Measurements from ENCODE around the gene MT1HL1.

Gene MT1HL1

DNA sequence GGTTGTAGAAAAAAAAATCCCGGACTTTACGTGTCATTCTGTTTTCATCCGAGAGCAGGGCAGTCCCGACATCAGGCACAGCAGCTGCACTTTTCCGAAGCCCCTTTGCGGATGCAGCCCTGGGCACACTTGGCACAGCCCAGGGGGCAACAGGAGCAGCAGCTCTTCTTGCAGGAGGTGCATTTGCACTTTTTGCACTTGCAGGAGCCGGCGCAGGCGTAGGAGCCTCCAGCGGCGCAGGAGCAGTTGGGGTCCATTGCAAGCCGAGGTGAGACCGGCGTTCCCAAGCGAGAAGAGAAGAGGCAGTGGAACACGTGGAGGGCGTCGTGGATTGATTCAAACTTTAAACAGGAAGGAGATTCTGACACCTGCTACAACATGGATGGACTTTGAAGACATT lies at the start of gene MT1HL1:
MT1HL1 (minus strand) TSS at position 326 of the 400 bp plus-strand sequence; CDS start at position 257, 69 bp downstream.
- DNase-seq (ENCODE audit: low read depth in 2 of 2) = no peak

DNA sequence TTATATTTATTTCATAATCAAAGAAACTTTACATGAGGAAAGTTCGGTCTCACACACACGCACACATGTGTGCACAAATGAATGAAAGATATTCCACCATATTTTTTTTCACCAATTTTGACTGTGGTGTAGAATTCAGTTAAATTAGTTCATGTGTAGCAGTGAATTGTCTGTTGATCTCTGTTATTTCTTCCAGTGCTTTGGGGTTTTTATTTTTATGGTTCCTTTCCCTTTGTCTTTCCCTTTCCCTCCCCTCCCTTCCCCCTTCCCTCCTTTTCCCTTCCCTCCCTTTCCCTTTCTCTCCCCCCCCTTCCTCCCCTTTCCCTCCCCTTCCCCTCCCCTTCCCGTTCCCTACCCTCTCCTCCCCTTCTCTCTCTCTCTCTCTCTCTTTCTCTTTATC lies 46.7 kb upstream of the MT1HL1 start:
- no peak for DNase-seq (ENCODE audit: low read depth in 2 of 2)

DNA sequence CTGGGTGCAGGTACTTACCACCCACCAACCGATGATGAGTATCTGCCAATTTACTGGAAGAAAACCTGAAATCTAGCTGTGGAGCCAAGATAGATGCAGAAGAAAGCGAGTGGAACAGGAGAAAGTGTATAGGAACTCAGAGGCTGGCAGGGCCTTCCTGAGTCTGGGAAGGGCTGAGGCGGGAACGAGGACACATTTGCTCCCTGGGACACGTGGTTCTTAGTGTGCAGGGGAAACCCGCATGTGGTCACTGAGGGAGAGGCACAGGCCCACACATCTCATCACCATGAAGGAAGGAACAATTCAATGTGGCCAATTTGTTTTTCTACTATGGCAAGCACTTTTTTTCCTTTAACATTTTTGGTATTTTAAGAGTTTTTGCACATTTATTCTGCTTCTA lies 45.9 kb upstream of the MT1HL1 start:
- no peak for DNase-seq (ENCODE audit: low read depth in 2 of 2)

DNA sequence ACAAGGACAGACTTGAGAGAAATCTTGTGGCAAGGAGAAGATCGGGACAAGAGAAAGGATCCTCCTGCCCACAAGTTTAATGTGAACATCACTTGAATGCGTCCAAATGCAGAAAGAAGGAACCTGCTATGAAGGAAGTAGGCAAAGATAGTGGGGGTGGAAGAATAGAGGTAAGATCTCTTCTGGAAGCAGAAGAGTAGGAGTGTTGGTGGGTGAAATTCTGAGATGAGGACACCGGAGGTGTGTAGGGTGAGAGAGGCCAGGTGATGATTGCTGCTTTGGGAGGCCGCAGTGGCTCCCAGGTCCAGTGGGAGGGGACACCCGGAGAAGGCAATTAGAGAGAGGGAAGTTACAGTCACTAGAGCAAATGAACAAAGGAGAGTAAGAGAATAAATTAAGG lies 44.6 kb upstream of the MT1HL1 start:
- no peak for DNase-seq (ENCODE audit: low read depth in 2 of 2)

DNA sequence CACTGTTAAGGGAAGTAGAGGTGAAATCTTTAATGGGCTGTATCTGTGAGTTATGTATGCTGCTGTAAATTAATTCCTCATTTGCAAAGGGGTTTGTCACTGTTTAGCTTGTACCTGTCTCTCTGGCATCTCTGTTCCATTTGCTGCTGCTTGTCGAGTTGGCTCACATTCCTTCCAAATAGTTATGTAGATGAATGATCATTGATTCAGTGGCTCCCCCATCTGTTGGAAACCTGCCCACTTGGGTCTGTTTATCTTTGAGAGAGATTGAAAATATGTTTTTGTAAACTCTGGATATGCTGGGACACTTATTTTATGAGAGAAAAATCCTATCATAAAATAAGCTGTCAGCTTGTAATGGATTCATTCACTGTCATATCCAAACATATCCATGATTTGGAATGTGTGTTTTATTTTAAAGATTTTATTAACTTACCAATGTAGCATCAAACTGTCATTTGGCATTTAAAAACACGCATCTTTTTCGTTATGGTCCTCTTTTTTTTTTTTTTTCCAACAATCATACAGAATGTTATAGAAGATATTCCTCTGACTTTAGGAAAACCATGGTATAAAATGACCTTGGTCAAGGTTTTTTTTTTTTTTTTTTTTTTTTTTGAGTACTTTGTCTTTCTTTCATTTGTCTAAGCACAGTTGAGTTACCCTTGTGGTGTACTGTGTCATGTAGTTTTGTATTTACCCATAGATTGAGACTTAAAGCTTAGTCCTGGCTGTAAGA lies 41.2 kb upstream of the MT1HL1 start:
- no peak for DNase-seq (ENCODE audit: low read depth in 2 of 2)

DNA sequence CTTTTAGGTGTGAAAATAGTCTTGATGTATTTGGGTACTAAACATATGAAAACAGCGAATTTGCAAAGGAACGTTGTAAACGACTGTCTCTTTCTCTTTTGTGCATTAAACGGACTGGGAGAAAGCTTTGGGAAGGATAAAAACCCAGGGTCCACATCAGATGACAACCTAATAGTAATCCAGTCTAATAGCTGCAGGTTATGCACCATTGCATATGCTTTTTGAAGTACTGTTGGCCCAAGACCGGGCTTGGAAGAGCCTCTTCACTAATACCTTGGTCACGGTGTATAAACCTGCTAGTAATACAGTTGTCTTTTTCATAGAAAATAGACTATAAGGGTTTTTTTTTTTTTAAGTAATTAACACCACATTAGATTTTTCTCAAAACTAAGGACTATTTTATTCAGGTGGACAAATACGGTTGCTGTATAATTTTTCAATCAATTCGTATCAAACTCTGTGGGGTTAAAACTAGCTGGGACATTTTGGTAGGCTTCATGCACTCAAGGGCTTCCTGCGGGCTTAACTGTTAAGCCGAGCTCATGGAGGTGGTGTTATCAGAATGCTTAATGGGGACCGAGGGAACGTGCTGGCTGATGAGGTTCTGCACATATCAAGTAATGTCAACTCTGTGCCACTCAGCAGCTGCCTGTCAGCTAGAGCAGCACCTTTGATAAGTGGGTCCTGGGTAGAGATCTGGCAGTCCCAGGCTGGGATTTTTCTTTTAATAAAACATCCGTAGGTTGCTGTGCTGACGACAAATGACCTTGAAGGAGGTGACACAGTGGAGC lies 39.8 kb upstream of the MT1HL1 start:
- no peak for DNase-seq (ENCODE audit: low read depth in 2 of 2)

DNA sequence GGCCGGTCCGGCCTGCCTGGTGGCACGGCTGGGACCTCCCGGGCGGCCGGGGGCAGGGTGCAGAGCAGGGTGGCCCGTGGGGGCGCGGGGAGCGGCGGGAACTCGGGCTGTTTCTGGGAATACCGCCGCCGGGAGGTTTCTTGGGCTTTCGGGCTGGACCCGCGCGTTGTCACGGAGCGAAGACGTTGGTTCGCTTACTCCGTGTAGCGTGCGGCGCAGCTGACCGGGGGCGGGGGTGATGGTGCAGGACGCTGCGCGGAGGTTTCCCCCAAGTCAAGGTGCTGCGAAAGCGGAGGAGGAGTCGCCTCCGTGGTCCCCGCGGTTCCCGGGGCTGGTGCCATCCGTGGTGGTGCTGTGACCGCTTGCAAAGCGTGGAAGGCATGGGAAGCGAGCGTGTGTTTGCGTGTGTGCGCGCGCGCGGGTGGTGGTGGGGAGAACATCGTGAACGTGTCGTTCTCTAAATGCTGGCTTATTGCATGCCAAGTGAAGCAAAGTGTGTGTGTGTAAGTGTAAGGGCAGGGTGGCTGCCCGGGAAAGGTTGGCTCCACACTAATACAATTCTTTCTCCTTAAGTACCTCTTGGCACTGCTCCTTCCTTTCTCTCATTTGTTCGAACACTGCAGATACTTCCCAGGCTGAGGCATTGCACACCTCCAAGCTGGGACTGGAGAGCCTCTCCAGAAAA lies 38.8 kb upstream of the MT1HL1 start:
- no peak for DNase-seq (ENCODE audit: low read depth in 2 of 2)

DNA sequence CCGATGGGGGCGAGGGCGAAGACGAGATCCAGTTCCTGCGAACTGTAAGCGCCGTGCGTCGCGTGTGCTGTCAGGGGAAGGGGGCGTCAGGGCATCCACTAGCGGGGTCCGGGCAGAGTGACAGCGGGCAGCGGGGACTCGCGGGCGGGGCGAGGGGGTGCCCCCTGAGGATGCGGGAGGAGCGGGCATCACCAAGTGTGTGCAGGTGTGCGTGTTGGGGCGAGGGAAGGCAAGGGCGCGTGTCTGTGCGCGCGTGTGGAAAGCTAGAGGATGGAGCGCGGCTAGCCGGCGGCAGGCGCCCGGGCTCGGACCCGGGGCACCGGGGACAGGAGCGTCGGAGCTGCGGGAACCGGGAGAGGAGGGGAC lies 38.3 kb upstream of the MT1HL1 start:
- no peak for DNase-seq (ENCODE audit: low read depth in 2 of 2)

DNA sequence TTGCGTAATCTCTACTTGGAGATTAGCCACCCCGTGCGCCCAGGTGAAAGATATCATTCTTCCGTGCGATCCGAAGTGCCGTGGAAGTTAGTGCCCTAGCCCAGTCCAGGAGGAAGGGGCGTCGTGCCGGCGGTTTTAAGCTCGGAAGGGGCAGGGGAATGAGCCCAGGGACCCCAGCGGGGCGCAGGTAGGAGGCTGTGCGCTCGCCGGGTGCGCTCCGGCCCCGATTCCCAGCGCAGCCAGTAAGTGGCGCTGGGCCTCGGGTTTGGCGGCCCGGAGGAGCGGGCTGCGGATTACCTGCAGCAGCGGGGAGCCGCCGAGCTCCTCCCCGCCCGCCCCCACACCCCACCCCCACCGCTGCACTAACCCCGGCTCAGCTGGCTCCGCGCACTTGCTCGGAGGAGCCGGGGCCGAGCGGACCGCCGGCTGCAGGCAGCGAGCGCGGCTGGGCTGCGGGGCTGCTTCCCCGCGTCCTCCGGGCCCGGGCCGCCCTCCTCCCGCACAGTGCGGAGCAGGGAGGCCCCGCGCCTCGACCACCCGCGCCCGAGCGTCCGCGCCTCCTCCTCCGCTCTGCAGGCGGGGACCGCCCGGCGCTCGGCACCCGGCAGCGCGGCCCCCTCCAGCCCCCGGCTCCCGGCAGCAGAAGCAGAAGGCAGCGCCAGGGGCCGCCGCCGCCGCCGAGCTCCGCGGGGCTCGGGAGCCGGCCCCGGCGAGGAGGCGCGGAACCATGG lies 37.7 kb upstream of the MT1HL1 start, which contains the start of gene RYR2:
RYR2 (plus strand) TSS at position 390 of the 731 bp plus-strand sequence; CDS start at position 728, 338 bp downstream.
- DNase-seq (ENCODE audit: low read depth in 2 of 2) = no peak

DNA sequence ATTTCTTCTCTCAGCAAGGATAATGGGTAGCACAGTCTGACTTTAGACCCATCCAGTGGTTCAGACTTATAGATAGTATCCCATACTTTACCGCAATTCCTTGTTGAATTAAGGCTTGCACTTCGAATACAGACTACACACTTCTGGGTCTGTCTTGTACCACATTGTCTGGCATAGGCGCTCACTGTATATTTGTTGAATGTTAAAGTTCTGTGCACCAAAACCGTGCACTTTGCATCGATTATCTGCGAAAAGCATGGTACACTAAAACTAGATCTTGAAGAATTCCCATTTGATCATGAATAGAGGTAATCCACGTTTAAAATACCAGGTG lies 37.2 kb upstream of the MT1HL1 start:
- no peak for DNase-seq (ENCODE audit: low read depth in 2 of 2)

DNA sequence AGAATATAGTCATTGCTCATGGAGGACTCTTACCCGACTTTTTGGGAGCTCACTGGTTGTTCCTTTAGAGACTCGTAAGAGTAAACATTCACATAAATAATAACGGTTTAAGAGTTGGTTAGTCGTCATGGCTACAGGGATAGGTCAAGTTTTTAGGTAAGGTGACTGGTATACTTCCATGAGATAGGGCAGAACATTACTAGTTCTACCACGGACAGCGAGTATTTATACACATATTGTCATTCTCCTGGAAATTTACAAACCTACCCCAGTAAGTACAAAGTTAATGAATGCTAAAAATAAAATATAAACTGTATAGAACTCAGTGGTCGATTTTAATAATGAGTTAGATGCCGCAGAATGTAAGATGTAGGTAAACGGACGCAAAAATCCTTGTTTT lies 36.6 kb upstream of the MT1HL1 start:
- DNase-seq (ENCODE audit: low read depth in 2 of 2) = no peak

DNA sequence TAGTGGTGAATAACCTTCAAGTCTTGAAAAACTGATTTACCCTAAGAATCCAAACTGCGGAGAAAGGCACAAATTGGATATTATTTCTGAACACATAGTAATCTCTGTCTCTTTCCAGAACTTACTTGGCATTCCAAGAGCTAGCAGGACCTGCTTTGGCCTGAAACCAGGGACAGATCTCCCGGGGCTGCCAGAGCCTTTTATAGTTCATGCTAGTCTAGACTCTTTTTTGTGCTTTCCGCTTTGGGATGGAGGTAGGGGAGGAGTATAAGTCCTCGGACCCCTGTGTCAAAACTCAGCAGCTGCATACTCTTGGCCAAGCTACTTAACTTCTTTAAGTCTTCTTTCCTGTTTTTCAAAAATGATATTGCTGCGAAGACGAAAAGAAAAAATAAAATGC lies 34.0 kb upstream of the MT1HL1 start:
- no peak for DNase-seq (ENCODE audit: low read depth in 2 of 2)

DNA sequence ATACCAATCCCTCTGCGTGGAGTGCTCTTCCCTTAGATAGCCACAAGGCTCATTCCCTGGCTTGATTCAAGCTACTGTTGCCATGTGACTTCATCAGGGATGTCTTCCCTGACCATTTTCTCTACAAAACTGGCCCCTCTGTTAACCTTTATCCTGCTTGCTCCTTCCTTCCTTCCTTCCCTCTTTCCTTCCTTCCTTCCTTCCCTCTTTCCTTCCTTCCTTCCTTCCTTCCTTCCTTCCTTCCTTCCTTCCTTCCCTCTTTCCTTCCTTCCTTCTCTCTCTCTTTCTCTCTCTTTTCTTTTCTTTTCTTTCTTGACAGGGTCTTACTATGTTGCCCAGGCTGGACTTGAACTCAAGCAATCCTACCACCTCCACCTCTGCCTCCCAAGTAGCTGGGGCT lies 31.5 kb upstream of the MT1HL1 start:
- no peak for DNase-seq (ENCODE audit: low read depth in 2 of 2)

DNA sequence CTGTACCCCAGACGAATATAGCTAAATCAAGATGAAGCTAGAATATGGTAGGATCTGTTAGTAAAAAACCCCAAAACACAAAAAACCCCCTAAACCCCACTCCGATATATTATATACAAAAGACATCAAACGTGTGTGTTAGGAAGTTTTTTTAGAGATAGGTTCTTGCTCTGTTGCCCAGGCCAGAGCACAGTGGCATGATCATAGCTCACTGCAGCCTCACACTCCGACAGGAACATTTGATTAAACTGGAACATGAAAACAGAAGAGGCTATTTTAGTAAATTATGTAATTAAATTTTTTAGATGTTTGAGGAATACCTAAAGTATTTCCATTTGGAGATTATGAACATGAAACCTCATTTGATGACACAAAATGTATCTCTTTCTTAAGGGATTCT lies 29.6 kb upstream of the MT1HL1 start:
- DNase-seq (ENCODE audit: low read depth in 2 of 2) = no peak

DNA sequence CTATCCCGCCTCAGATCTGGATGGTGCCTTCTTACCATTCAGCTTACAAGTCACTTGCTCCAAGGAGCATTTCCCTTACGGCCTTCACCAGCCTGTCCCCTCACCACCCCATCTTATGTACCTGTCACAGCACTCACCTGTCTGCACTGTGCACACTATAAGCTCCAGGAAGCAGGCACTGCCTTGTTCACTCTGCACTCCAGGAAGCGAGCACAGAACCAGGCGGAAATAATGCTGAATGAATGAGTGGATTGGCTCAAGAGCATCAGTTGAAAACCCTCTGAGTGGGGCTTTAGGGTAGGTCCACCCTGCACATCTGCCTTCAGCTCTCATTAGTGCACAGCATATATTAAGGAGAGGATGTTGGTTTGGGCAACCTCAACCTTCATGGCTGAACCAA lies 28.8 kb upstream of the MT1HL1 start:
- no peak for DNase-seq (ENCODE audit: low read depth in 2 of 2)

DNA sequence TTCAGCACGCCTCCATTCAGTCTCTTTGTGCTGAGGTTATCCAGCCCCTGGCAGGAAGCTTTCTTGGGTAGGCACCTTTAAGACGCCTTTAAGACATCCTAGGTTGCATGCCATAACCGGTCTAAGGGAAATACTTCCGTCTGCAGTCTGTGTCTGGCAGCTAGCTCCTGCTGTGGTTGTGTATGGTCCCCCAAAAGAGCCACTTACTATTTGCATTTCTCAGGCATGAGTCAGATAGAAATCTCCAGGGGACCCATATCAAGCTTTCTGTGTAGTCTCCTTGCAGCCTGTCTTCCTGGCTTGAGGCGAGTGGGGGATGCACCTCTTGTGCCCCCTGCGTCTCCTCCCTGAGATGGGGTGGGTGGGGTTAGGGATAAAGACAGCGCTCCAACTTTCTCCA lies 27.8 kb upstream of the MT1HL1 start:
- DNase-seq (ENCODE audit: low read depth in 2 of 2) = no peak

DNA sequence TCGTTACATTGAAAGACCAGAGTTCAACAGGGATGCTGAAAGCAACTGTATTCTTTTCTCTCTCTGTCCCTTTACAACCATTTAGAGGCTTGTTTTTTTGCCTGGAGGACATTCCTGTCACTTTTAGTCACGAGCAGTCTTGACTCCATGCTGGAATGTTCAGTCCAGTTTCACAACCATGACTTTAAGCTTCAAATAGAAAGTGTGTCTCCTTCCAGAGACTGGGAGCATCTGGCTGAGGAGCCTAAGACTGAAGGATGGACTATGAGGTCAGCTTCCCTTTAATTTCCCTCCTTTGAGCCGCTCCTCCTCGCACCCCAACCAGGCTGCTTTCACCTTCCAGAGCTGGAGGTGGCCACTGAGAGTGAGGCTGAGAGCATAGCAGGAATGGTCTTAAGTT lies 27.2 kb upstream of the MT1HL1 start:
- no peak for DNase-seq (ENCODE audit: low read depth in 2 of 2)

DNA sequence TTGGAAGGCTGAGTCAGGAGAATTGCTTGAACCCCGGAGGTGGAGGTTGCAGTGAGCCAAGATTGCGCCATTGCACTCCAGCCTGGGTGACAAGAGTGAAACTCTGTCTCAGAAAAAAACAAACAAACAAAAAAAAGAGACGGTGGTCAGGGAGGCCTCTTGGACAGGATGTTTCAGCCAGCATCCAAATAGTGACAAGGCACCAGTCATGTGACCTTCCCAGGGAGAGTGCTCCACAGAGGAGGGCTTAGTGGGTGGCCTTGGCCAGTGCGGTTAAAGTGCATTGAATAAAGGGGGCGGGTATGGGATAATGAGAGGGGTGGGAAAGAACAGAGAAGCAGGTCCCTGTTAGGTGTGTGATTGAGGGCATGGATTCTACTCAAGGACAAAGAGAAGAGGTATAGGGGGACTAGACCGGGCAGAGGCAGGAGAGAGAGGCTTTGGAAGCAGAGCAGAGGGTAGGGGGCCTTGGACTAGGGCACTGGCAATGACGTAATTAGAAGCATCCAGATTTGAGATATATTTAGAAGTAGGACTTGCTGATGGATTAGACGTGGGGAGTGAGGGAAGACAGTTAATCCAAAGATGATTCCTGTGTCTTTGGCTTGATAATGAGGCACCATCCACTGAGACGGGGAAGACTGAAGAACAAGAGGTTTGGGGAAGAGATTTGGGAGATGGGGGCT lies 25.8 kb upstream of the MT1HL1 start:
- no peak for DNase-seq (ENCODE audit: low read depth in 2 of 2)

DNA sequence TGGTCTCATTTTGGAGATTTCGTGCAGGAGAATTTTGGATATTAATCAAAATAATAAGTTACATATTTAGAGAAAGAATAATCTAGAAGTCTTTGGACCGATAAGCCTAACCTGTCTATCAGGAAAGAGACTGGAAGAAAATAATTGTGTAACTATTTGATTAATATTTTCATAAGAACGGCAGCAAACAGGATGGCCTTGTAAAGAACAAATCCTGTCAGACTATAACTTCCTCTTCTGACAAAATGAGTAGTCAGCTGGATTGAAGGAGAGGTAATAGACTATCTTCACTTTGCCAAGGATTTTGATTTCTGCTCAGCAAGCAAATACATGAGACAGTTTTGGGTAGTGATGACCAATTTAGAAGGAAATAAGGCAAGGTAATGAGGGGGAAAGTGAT lies 25.0 kb upstream of the MT1HL1 start:
- DNase-seq (ENCODE audit: low read depth in 2 of 2) = no peak

DNA sequence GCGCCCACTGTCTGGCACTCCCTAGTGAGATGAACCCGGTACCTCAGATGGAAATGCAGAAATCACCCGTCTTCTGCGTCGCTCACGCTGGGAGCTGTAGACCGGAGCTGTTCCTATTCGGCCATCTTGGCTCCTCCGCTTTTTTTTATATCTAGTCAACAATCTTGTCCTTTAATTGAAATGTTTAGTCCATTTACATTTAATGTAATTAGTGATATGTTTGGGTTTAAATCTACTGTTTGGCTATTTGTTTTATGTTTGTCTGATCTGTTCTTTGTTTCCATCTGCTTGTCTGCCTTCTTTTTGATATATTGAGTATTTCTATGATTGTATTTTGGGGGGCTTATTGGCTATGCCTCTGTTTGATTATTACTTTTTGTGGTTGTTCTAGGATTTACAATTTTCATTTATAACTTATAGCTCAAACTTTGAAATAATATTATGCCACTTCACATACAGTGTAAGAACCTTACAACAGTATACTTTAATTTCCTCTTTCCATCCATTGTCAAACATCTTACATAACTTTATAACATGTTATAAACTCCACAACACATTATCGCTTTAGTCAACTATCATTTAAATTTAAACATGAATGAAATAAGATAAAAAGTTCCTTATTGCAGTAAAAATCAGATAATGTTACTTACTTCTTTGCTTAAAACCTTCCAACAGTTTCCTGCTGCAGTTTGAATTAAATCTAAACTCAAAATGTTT lies 21.3 kb upstream of the MT1HL1 start:
- no peak for DNase-seq (ENCODE audit: low read depth in 2 of 2)

DNA sequence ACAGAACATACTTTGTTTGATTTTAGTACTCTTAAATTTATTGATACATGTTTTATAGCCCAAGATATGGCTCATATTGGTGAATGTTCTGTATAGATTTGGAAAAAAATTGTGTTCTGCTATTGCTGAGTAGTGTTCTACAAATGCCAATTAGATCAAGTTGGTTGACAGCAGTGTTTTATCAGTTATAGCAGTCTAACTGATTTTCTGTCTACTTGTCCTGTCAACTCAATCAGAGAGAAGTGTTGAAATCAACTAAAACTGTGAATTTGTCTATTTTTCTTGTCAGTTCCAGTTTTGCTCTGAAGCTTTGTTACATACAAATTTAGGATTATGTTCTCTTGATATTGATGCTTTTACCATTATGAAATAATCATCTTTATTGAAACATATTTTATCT lies 14.7 kb upstream of the MT1HL1 start:
- no peak for DNase-seq (ENCODE audit: low read depth in 2 of 2)

All from stimulated activated CD8-positive, alpha-beta memory T cell treated with anti-CD3 and anti-CD28 coated beads, Interleukin-15, amount 100 ng/mL, for 4 hours (primary cell).